Smooth muscle cell (in vitro differentiated cells): ENCODE data around the gene GATM. TPM values are rescaled to one million over a fixed set of nuclear protein-coding genes. Genes with fewer than 3 reads are reported as not detected.

Experiments
- DNase-seq: peaks from one replicate; lab custom pipeline; 2025; ENCODE audit not compliant: unreplicated experiment; lab: John Stamatoyannopoulos, UW
- H2AFZ ChIP-seq: fragments of 200-600 bp; sonication (generic); 2 replicates; pipeline ENCODE4 v1.6.0; 2016; ENCODE audit warnings: antibody characterized with exemption, low read depth, mild to moderate bottlenecking
- H3F3A ChIP-seq: fragments of 200-600 bp; sonication (generic); 2 replicates; pipeline ENCODE4 v1.6.0; 2017; ENCODE audit warnings: antibody characterized with exemption, low read depth
- H3K27ac ChIP-seq: fragments of 200-600 bp; sonication (generic); 2 replicates; pipeline ENCODE4 v1.5.1; 2016; ENCODE audit warnings: low read depth, mild to moderate bottlenecking
- H3K27me3 ChIP-seq: fragments of 200-600 bp; sonication (generic); 2 replicates; pipeline ENCODE4 v1.6.1; 2016; ENCODE audit warnings: low read depth, mild to moderate bottlenecking
- H3K36me3 ChIP-seq: fragments of 200-600 bp; sonication (generic); 2 replicates; pipeline ENCODE4 v1.5.1; 2016; ENCODE audit warnings: low read depth
- H3K4me1 ChIP-seq: fragments of 200-600 bp; sonication (generic); 2 replicates; pipeline ENCODE4 v1.5.1; 2016; ENCODE audit warnings: low read depth
- H3K4me2 ChIP-seq: fragments of 200-600 bp; sonication (generic); 2 replicates; pipeline ENCODE4 v1.6.0; 2016; ENCODE audit warnings: mild to moderate bottlenecking
- H3K4me3 ChIP-seq: fragments of 200-600 bp; sonication (generic); 2 replicates; pipeline ENCODE4 v1.5.1; 2016; ENCODE audit warnings: mild to moderate bottlenecking
- H3K79me2 ChIP-seq: fragments of 200-600 bp; sonication (generic); 2 replicates; pipeline ENCODE4 v1.6.0; 2016; ENCODE audit warnings: low read depth, mild to moderate bottlenecking
- H3K9ac ChIP-seq: fragments of 200-600 bp; sonication (generic); 2 replicates; pipeline ENCODE4 v1.6.0; 2016; ENCODE audit warnings: low read depth
- H3K9me3 ChIP-seq: fragments of 200-600 bp; sonication (generic); replicated peaks from 2 replicates; pipeline ENCODE4 v1.5.1; 2016; ENCODE audit warnings: low read depth
- H4K20me1 ChIP-seq: fragments of 200-600 bp; sonication (generic); 2 replicates; pipeline ENCODE4 v1.6.0; 2016; ENCODE audit warnings: low read depth
- WGBS: methylation state at CpG from one replicate; pipeline ENCODE4 v1.1.7; 2016; ENCODE audit warnings: low lambda C conversion rate; 5-methylcytosine and 5-hydroxymethylcytosine counted together
- polyA plus RNA-seq: library from polyadenylated mRNA; unstranded; fragments of >200 nt; fragmentation: Nextera tagmentation; extraction: Ambion mirVana; gene quantifications from 2 replicates; pipeline ENCODE4 v1.2.1, GENCODE V29; 2016
- total RNA-seq: library from RNA; depleted of rRNA; stranded (reverse); fragments of >200 nt; gene quantifications from 2 replicates; pipeline ENCODE4 v1.2.3, GENCODE V29; 2014
- TF ChIP-seq, protein P1 (sequence below): fragments of 200-600 bp; sonication (generic); IDR thresholded peaks from 2 replicates; pipeline ENCODE4 v1.5.1; 2017; ENCODE audit warnings: borderline replicate concordance, mild to moderate bottlenecking, antibody characterized with exemption; ENCODE audit not compliant: insufficient read depth, poor library complexity, severe bottlenecking

Gene GATM
- total and polyA plus RNA-seq, 2 experiments from 2014 or later, result 1.1 TPM

GRCh38 chr15:45328663-45329062 lies 49.7 kb downstream of the GATM start:
- H3K27ac ChIP-seq, result no peak overlapping the region
- H3K36me3 ChIP-seq, result no peaks in the 10 kb centered on the region
- no peaks in the 10 kb centered on the region for H3K4me1 ChIP-seq
- H3K9me3 ChIP-seq, result no peaks in the 10 kb centered on the region
- H3K4me2 ChIP-seq, result no peak overlapping the region
- TF ChIP-seq, protein P1, sequence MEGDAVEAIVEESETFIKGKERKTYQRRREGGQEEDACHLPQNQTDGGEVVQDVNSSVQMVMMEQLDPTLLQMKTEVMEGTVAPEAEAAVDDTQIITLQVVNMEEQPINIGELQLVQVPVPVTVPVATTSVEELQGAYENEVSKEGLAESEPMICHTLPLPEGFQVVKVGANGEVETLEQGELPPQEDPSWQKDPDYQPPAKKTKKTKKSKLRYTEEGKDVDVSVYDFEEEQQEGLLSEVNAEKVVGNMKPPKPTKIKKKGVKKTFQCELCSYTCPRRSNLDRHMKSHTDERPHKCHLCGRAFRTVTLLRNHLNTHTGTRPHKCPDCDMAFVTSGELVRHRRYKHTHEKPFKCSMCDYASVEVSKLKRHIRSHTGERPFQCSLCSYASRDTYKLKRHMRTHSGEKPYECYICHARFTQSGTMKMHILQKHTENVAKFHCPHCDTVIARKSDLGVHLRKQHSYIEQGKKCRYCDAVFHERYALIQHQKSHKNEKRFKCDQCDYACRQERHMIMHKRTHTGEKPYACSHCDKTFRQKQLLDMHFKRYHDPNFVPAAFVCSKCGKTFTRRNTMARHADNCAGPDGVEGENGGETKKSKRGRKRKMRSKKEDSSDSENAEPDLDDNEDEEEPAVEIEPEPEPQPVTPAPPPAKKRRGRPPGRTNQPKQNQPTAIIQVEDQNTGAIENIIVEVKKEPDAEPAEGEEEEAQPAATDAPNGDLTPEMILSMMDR, result no peak
- no peaks in the 10 kb centered on the region for H3K79me2 ChIP-seq
- H3F3A ChIP-seq, result no peaks in the 10 kb centered on the region
- H3K4me3 ChIP-seq, result no peak overlapping the region
- H2AFZ ChIP-seq, result no peak overlapping the region
- no peak for DNase-seq
- WGBS, result 80% methylated on average over 2 of the region's 2 CpGs
- H4K20me1 ChIP-seq, result no peaks in the 10 kb centered on the region
- H3K27me3 ChIP-seq, result no peaks in the 10 kb centered on the region
- H3K9ac ChIP-seq, result no peak overlapping the region

DNA sequence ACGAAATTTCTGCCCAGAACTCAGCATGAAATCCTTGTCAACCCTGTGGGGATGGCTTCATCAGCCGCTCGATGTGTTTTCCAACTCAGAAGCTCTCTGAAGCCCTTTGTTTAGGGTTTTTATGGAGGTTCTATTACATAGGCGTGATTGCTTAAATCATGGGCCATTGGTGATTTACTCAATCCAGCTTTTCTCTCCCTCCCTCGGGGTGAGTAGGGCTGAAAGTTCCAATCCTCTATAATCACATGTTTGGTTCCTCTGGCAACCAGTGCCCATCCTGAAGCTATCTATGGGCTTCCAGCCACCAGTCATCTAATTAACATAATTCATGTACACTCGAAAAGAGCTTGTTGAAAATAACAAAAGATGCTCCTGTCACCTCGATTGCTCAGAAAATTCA lies 51.6 kb downstream of the GATM start:
- no peaks in the 10 kb centered on the region for H3K27me3 ChIP-seq
- H3K4me3 ChIP-seq, result no peak overlapping the region
- no peak overlapping the region for H2AFZ ChIP-seq
- no peak for DNase-seq
- no peaks in the 10 kb centered on the region for H3K4me1 ChIP-seq
- WGBS, result 69% methylated on average over 7 of the region's 7 CpGs
- no peaks in the 10 kb centered on the region for H3K36me3 ChIP-seq
- H4K20me1 ChIP-seq, result no peaks in the 10 kb centered on the region
- no peaks in the 10 kb centered on the region for H3K79me2 ChIP-seq
- H3K9ac ChIP-seq, result no peak overlapping the region
- H3K9me3 ChIP-seq, result no peaks in the 10 kb centered on the region
- H3F3A ChIP-seq, result no peaks in the 10 kb centered on the region
- TF ChIP-seq, protein P1, result no peak
- H3K27ac ChIP-seq, result no peak overlapping the region
- no peak overlapping the region for H3K4me2 ChIP-seq

DNA sequence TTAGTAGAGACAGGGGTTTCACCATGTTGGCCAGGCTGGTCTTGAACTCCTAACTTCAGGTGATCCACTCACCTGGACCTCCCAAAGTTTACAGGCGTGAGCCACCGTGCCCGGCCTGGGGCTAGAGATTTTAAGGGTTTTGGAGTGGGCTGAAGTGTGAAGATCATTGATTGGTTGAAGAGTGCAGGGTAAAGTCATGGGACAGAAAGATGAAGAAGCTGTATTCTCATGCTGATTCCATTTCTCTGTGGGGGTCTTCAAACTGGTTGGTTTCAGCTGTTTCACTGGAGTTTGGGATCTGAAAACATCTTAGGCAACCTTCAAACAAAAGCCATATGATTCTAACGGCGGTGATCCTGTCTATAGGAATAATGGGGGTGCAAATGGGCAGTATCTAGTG lies 52.1 kb downstream of the GATM start:
- DNase-seq, result no peak
- H3K9me3 ChIP-seq, result no peaks in the 10 kb centered on the region
- H3K4me2 ChIP-seq, result no peak overlapping the region
- no peak overlapping the region for H3K27ac ChIP-seq
- H4K20me1 ChIP-seq, result no peaks in the 10 kb centered on the region
- H3K36me3 ChIP-seq, result no peaks in the 10 kb centered on the region
- H3K27me3 ChIP-seq, result no peaks in the 10 kb centered on the region
- WGBS, result 78% methylated on average over 5 of the region's 5 CpGs
- H3K79me2 ChIP-seq, result no peaks in the 10 kb centered on the region
- no peak overlapping the region for H3K9ac ChIP-seq
- TF ChIP-seq, protein P1, result no peak
- H3K4me3 ChIP-seq, result no peak overlapping the region
- no peaks in the 10 kb centered on the region for H3K4me1 ChIP-seq
- H3F3A ChIP-seq, result no peaks in the 10 kb centered on the region
- no peak overlapping the region for H2AFZ ChIP-seq

- H3K9ac ChIP-seq, result no peak overlapping the region
- DNase-seq, result no peak
- no peak overlapping the region for H3K4me3 ChIP-seq
- no peaks in the 10 kb centered on the region for H3K27me3 ChIP-seq
- 86% methylated on average over 3 of the region's 3 CpGs for WGBS
- H3K4me1 ChIP-seq, result no peaks in the 10 kb centered on the region
- H3K27ac ChIP-seq, result peak overlapping the region; percentile 23
- H3K79me2 ChIP-seq, result no peaks in the 10 kb centered on the region
- no peak overlapping the region for H3K4me2 ChIP-seq
- TF ChIP-seq, protein P1, result no peak
- H4K20me1 ChIP-seq, result no peaks in the 10 kb centered on the region
- H3K36me3 ChIP-seq, result no peaks in the 10 kb centered on the region
- no peaks in the 10 kb centered on the region for H3F3A ChIP-seq
- no peak overlapping the region for H2AFZ ChIP-seq
- no peaks in the 10 kb centered on the region for H3K9me3 ChIP-seq
These were observed 57.7 kb downstream of the GATM start for GRCh38 chr15:45320581-45321205.
